GM19023 (cell line): Measurements from ENCODE around the gene WASHC3.

Experiments
- ATAC-seq: cut with Tn5 transposase; IDR thresholded peaks from one replicate; pipeline ENCODE4 v1.9.1; 2021; ENCODE audit warnings: mild to moderate bottlenecking, moderate library complexity; ENCODE audit not compliant: unreplicated experiment

Gene WASHC3

GRCh38 chr12:101982307-101982706, 79.5 kb downstream of the WASHC3 start:
- no peak for ATAC-seq

DNA sequence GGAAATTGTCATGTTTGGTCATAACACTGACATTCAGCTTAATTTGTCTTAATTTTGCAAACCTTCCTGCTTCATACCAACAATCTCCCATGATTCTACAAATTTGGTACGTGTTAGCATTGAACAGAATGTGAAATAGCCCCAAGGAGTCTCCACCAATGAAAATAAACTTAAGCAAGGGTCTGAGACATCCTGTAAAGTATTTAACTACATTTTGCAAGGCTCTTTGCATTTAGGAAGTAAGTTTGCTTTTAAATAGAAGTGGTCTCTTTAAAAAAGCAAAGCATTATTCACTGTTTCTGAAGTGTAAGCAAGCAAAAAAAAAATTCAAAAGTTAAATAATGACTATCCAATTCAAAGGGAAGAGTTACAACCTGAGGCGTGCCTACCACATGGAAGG, 79.9 kb downstream of the WASHC3 start:
- no peak for ATAC-seq

GRCh38 chr12:101968770-101969169, 93.0 kb downstream of the WASHC3 start:
- no peak for ATAC-seq

GRCh38 chr12:101967506-101967905, 94.3 kb downstream of the WASHC3 start:
- ATAC-seq = no peak

- ATAC-seq = no peak
Observed at GRCh38 chr12:101966496-101966895, 95.3 kb downstream of the WASHC3 start.

GRCh38 chr12:101963697-101964096, 98.1 kb downstream of the WASHC3 start:
- ATAC-seq = no peak
